Kidney capillary endothelial cell (primary cell): Measurements from ENCODE around the gene MYOZ1.
"Not testable (repeated sequence)": the region's sequence is repeated elsewhere in the genome, so short reads cannot be mapped to it uniquely, and the experiment has no call there.

Source experiments
- DNase-seq: peaks from one replicate; pipeline ENCODE4 v3.0.0-alpha.2; 2018; ENCODE audit warnings: low spot score

MYOZ1 gene

GRCh38 chr10:73647875-73648651, 6.8 kb upstream of the MYOZ1 start:
- DNase-seq = no peak

DNA sequence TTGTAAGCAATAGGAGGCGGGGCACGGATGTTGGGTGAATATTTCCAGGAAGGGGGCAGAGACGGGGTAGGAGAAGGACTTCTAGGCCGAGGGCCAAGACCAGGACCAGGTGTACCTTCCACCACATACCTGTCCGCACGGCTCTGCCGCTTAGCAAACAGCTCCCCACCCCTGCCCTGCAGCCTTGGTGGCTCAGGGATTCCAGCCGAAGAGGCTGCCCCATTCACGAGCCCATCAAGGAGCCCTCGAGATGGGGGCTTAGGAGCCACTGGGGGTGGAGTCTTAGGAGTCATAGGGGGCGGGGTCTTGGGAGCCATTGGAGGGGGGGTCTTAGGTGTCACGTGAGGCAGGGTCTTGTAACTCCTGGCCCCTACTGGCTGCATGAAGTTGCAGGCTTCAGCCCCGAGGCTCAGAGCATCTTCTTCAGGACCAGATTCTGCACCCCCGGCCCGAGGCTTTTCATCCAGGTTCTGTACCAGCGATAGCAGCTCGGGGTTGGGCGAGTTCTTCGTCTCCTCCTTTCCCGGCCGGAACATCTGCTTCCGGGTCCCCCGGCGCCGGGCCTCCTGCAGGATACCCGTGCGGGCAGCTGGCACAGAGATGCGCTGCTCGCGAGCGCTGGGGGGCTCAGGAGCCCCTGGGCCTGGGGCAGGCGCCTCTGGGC, 6.1 kb upstream of the MYOZ1 start:
- peak; percentile 47 for DNase-seq

DNA sequence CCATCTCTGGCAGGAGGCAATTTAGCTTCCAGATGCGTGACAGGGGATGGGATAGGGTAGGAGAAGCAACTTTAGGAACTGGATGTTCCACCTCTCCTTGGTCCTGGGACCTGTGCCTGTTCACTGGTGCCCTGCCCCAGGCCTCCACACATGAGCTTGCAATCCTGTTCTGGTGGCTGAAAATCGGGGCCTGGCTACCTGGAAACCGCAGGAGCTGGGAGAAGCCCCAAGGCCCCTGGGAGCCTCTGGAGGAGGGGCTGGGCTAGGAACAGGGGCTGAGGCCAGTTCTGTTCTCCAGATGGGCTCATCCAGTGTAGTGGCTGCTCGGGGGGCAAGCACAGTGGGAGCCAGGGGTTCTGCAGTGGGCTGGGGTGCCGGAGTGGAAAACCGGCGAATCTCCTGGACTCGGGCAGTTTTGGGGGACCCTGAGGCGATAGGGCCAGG, 5.3 kb upstream of the MYOZ1 start:
- no peak for DNase-seq

- no peak for DNase-seq
Measured at GRCh38 chr10:73645251-73645650, 4.0 kb upstream of the MYOZ1 start.

- no peak for DNase-seq
Measured at GRCh38 chr10:73644767-73645166, 3.5 kb upstream of the MYOZ1 start.

DNA sequence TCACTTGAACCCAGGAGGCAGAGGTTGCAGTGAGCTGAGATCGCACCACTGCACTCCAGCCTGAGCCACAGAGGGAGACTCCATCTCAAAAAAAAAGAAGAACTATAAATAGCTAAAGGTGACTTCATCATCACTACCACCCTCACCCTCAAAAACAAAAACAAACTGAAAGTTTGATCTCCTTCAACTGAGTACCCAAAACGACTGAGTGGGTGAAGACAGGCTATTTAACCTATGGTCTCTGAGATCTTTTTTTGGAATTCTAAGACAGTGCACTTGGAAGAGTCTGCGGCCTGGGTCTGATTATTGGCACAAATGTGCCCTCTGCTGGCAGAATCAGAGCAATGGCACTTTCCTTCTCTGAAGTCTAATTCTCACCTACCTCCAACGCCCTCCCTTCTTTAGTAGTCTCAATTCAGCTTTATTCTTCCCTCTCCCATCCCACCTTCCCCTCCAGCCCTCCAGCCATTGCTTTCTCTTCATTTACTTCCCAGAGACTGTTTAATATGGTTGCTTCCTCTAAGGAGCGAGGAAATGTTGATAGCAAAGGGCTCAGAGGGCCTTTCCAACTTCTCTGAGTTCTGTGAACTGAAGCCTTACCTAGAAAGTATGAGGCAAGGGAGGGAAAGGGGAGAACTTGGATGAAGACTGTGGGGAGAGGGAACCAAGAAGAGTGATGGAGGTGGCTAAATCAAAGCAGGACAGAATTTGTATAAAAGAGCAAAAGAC, 2.9 kb upstream of the MYOZ1 start:
- peak; percentile 76 for DNase-seq

DNA sequence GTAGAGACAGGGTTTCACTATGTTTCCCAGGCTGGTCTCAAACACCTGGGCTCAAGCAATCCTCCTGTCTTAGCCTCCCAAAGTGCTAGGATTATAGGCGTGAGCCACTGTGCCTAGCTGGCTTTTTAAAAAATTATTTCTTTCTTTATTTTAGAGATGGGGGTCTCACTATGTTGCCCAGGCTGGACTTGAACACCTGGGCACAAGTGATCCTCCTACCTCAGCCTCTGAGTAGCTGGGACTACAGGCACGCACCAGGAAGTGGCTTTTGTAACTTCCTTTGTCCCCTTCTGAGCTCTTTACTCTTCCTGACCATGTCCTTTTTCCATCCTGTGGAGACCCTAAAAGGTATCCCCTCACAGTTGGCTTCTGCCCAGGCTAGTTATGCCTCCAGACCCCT, 2.1 kb upstream of the MYOZ1 start:
- no peak for DNase-seq

- no peak for DNase-seq
Measured at GRCh38 chr10:73639286-73639685, 2.0 kb downstream of the MYOZ1 start.

DNA sequence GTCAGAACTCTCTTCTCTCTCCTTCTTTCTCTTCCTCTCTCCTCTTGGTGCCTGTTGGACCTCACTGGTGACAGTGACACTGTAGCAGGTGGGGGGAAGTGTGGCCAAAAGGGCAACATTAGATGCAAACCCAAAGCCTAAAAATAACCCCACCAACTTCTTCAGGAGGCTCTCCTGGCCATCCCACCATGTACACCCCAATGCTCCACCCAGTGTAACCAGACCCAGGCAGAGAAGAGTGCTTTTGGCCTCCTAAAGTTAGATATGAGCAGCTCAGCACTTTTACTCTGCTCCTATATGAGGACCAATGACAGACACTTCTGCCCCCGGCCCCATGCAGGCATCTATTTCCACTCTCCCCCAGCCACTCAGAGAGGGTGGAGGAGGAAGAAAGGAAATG, 5.5 kb downstream of the MYOZ1 start:
- DNase-seq = no peak

GRCh38 chr10:73634421-73634820, 6.9 kb downstream of the MYOZ1 start:
- no peak for DNase-seq

DNA sequence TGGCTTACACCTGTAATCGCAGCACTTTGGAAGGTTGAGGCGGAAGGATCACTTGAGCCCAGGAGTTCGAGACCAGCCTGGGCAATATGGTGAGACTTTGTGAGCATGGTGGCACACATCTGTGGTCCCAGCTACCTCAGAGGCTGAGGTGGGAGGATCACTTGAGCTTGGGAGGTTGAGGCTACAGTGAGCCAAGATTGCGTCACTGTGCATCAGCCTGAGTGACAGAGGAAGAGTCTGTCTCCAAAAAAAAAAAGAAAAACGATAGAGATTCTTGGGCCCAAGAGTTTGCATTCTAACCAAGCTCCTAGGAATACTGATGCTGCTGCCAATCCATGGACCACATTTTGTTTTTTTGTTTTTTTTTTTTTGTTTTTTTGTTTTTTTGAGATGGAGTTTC, 12.1 kb downstream of the MYOZ1 start:
- no peak for DNase-seq

DNA sequence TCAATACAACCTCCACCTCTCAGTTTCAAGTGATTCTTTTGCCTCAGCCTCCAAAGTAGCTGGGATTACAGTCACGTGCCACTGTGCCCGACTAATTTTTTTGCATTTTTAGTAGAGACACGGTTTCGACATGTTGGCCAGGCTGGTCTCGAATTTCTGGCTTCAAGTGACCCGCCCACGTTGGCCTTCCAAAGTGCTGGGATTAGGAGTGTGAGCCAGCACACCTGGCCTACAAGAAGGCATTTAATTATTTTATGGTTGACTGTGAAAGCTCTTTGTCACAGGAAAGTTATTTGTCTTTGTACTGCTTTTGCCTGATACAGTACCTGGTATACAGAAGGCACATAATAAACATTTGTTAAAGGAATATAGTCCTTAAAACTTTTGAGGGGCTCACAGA, 12.9 kb downstream of the MYOZ1 start:
- no peak for DNase-seq

GRCh38 chr10:73627300-73627699, 14.0 kb downstream of the MYOZ1 start:
- no peak for DNase-seq

DNA sequence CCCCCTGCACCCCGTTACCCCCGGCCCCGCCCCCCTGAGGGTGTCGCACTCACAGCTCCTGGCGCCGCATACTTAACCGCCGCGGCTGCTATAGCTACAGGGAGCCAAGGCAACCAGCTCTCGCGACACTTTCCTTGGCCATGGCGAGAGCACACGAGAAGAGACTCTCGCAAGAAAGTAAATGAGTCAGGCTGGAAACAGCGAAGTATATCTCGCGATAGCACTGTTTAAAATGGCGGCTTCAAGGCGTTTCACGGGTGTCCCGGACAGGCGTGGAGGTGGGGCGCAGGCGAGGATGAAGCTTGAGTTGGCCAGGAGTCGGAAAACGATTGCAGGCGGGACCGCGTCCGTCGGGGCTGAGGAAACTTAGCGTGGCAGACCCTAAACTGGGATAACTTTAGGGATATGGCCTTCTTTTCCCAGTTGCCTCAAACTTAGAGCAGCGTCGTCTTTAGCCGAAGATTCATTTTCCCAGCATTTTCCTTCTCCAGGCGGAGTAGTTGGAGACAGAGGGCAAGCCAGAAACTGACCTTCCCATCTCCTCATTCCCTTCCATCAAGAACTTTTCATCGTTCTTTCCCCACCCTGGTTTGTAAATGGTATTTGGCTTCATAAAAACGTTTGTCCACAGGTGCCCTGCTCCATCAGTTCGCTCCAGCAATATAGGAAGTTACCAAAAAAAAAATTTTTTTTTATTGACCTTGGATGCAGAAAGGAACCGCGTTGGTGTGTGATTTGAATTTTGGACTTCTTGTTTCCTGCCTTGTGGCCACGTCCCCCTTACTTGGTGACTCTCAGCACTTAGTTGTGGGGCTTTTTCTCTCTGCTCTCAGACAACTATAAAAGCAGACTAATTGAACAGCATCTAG, 15.2 kb downstream of the MYOZ1 start:
- DNase-seq = peak; percentile 96

- DNase-seq = peak; percentile 7
Measured at GRCh38 chr10:73625004-73625883, 16.0 kb downstream of the MYOZ1 start.

DNA sequence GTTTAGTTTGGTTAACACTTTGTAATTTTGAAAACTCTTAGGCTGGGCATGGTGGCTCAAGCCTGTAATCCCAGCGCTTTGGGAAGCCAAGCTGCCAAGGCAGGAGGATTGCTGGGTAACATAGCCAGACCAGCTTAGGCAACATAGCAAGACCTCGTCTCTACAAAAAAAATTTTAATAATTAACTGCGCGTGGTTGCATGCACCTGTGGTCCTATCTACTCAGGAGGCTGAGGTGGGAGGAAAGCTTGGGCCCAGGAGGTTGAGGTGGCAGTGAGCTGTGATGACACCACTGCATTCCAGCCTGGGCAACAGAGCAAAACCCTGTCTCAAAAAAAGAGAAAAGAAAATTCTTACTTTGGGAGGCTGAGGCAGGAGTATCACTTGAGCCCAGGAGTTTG, 18.2 kb downstream of the MYOZ1 start:
- no peak for DNase-seq

- DNase-seq = not testable (repeated sequence)
Measured at GRCh38 chr10:73620974-73621373, 20.3 kb downstream of the MYOZ1 start.

DNA sequence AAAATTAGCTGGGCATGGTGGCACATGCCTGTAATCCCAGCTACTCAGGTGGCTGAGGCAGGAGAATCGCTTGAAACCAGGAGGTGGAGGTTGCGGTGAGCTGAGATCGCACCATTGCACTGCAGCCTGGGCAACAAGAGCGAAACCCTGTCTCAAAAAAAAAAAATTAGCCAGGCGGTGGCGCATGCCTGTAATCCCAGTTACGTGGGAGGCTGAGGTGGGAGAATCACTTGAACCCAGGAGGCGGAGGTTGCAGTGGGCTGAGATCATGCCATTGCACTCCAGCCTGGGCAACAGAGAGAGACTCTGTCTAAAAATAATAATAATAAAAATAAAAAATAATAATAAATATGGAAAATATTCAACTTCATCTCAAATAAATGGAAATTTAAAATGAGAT, 24.1 kb downstream of the MYOZ1 start:
- DNase-seq = not testable (repeated sequence)

- DNase-seq = no peak
Measured at GRCh38 chr10:73614720-73615119, 26.6 kb downstream of the MYOZ1 start.

GRCh38 chr10:73609116-73609515, 32.2 kb downstream of the MYOZ1 start:
- DNase-seq = no peak

GRCh38 chr10:73601486-73601921, 39.8 kb downstream of the MYOZ1 start:
- peak; percentile 63 for DNase-seq
